GM08714 (cell line): Measurements from ENCODE around the gene ELK4.

Source experiments
- H3K4me3 ChIP-seq: fragments of 200-500 bp; sonication (Bioruptor generic); 2 replicates; pipeline ENCODE4 v1.5.1; 2014; ENCODE audit warnings: mild to moderate bottlenecking, low read length, inconsistent platforms
- ZNF274 ChIP-seq: IDR thresholded peaks from 2 replicates; pipeline ENCODE4 v1.6.1; 2012; ENCODE audit warnings: mild to moderate bottlenecking, low read depth, low read length

Gene ELK4

DNA sequence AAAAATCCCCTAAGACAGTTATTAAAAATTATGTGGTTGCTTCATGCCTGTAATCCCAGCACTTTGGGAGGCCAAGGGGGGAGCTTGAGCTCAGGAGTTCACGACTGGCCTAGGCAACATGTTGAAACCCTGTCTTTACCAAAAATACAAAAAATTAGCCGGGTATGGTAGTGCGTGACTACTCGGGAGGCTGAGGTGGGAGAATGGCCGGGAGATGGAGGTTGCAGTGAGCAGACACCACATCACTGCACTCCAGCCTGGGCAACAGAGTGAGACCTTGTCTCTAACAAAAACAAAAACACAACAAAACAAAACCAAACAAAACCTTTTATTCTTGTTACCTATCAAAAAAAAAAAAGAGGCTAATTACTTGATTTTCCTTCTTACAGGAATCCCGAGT lies 2.1 kb downstream of the ELK4 start:
- H3K4me3 ChIP-seq, result peak overlapping the region; percentile 82
- TF ChIP-seq ZNF274, result no peak

- H3K4me3 ChIP-seq, result no peak overlapping the region
- TF ChIP-seq ZNF274, result no peak
These were observed 3.9 kb downstream of the ELK4 start for GRCh38 chr1:205627956-205628355.

GRCh38 chr1:205626216-205626615 lies 5.6 kb downstream of the ELK4 start:
- no peak for TF ChIP-seq ZNF274
- H3K4me3 ChIP-seq, result no peak overlapping the region; the same call in 1 of the 2 replicates

GRCh38 chr1:205623646-205624045 lies 8.2 kb downstream of the ELK4 start:
- H3K4me3 ChIP-seq, result no peak overlapping the region
- no peak for TF ChIP-seq ZNF274

- H3K4me3 ChIP-seq, result no peak overlapping the region
- TF ChIP-seq ZNF274, result no peak
These were observed 11.5 kb downstream of the ELK4 start for GRCh38 chr1:205620269-205620668.

DNA sequence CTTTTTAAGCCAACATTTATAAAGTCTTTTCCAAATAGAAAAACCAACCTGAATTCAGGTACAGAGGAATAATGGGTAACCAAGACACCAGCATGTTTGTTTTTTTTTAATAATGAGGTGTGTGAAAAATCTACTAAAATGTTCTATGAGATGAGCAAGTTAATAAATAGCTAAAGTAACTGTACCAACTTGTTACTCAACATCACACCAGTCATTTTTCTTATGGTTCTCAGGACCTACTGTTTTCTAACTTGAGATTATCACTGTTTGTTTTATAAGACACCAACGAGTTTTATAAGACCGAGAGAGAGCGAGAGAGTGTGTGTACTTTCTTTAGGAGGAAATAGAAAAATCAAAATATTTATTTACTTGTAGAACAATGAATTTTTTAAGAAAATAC lies 12.4 kb downstream of the ELK4 start:
- no peak for TF ChIP-seq ZNF274
- H3K4me3 ChIP-seq, result no peak overlapping the region

DNA sequence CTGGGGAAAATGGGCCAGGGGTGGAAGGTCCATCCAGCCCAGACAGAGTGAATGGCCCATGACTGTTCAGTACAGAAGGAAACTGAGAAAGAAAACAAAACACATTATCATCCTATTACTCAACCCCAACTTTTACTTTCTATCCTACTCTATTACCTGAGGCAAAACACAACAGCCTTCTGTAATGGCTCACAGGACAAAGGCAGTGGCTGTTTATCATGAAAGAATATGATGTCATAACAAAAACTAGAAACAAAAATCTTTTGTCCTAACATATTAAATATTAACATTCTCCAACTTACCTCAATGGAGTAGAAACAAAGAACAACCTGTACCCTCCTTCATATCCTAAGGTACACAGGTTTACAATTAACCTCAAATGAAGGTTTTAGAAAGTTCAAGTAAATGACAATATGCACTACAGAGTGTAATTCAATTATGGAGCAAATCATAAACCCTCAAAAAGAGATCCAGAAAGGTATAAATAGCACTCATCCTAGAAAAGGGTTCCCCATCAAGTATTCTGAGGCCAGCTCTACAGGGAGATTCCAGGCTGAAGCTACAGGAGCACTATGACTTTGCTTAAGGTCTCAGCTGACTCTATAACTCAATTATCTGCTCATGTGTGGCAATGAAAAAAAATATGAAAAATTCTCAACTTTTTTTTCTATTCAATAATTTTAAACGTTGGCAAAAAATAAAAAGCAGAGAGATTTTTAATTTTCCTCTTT lies 15.1 kb downstream of the ELK4 start:
- H3K4me3 ChIP-seq, result no peak overlapping the region
- TF ChIP-seq ZNF274, result no peak

DNA sequence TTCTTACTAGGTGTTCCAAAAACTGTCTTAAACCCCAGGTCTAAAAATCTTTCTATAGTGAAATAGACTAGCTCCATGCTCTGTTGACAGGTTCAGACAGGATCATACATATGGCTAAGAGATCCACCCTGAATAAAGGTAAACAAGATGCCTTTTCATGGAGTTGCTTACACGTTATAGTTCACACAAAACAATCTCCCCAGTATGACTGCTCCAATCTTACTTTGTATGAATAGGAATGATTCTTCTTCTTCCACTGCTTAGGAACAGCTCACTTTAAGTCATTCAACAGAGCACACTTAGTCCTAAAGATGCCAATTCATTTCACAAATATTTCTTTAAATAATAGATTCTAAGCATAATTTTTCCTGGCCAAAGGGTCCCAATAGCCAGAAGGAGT lies 16.0 kb downstream of the ELK4 start:
- TF ChIP-seq ZNF274, result no peak
- no peak overlapping the region for H3K4me3 ChIP-seq

GRCh38 chr1:205613854-205614412 lies 17.9 kb downstream of the ELK4 start:
- H3K4me3 ChIP-seq, result no peak overlapping the region
- TF ChIP-seq ZNF274, result no peak

GRCh38 chr1:205612556-205612955 lies 19.3 kb downstream of the ELK4 start:
- no peak overlapping the region for H3K4me3 ChIP-seq
- TF ChIP-seq ZNF274, result no peak

DNA sequence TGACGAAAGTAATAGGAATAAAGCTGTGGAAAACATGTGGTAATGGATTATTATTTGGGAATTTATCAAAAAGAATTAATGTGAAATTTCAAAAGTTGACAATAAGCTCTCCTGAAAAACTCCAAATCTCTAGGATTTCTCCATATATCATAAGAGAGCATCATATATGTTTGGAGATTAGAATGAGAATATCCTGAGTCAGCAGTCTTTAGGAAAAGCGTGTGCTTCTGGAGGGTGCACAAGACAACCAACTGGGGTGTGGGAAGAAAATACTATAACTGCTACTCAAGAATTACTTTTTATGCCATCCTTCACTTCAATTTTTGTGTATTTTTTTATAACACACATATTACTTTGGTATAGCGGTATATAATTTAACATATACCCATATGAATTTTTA lies 19.7 kb downstream of the ELK4 start:
- no peak for TF ChIP-seq ZNF274
- H3K4me3 ChIP-seq, result no peak overlapping the region

- TF ChIP-seq ZNF274, result no peak
- no peak overlapping the region for H3K4me3 ChIP-seq
These were observed 20.8 kb downstream of the ELK4 start for GRCh38 chr1:205610901-205611466.

DNA sequence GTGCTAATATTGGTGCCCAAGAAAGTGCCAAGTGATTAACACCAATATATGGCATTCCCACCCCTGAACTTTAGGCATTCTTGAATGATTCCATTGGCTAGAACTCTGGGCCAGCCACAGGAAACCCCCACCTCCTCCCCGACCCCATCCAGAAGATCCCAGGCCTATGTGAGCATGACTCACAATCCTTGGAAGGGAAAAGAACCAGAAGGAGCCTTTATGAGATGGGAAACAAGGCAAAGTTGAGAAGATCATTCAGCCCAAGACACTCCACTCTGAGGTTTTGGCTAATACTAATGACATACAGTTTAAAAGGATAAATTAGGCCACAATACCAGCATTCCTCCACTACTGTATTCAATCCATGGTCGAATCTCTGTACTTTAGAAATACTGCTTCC lies 21.8 kb downstream of the ELK4 start:
- H3K4me3 ChIP-seq, result no peak overlapping the region
- no peak for TF ChIP-seq ZNF274

DNA sequence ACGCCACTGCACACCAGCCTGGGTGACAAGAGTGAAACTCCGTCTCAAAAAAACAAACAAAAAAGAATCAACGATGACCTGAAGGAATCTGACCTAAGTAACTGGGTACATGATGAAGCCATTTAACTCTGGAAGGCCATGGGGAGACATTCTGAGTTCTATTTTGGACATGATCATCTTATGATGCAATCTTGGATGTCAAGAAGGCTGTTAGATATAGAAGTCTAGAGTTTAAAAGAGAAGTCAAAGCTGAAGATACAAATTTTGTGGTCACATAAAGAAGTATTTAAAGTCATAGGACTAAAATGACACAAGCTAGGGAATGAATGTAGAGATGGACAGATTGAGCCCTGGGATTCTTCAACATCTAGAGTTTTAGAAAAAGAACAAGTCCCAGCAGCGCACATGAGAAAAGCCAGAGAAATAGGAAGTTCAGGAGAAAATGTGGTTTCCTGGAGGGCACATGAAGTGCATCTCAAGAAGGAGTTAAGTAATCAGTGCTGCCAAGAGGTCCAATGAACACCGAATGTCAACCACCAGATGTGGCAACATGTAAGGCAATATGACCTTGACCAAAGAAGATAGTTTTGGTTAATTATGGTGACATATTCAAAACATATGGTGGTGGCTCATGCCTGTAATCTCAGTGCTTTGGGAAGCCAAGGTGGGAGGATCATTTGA lies 26.8 kb downstream of the ELK4 start:
- TF ChIP-seq ZNF274, result no peak
- H3K4me3 ChIP-seq, result no peak overlapping the region

DNA sequence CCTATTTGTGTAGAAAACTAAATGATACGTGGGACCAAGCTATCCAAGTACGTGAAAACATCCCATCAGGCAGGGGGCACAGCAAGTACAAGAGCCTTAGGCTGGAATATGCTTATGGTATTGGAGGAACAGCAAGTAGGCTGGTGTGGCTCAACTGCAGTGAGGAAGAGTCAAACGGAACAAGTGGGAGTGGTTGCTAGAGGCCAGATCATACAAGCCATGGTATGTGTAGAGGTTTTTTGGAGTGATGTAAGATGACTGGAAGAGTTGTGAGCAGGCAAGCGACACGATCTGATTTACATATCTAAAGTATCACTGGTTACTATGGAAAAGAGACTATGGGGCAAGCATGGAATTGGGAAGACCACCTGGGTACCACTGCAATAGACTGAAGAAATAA lies 27.8 kb downstream of the ELK4 start:
- H3K4me3 ChIP-seq, result no peak overlapping the region
- TF ChIP-seq ZNF274, result no peak
